HG03135 (cell line): Measurements from ENCODE around the gene UGT1A8.
"Not testable (repeated sequence)": the region's sequence is repeated elsewhere in the genome, so short reads cannot be mapped to it uniquely, and the experiment has no call there.

Experiments used
- ATAC-seq: cut with Tn5 transposase; IDR thresholded peaks from one replicate; pipeline ENCODE4 v1.9.1; 2021; ENCODE audit warnings: mild to moderate bottlenecking, moderate library complexity; ENCODE audit not compliant: unreplicated experiment

Gene UGT1A8

DNA sequence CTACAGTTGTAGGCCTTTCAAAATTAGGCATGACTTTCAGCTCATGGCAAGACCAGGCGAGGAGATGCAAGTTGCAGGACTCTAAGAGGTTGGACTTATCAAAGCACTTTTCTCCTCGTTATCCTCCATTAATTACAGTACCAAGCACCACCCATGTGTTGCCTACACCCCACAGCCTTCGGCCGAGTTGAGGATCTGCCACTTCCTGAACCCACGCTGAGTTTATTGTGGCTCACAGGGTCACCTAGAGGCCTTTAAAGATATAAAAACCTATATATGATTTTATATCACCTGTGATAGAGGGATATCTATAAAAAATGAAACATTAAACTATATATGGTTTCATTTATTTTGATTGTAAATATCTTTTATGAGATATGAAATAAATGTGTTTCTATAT, 21.4 kb downstream of the UGT1A8 start:
- ATAC-seq = no peak

- no peak for ATAC-seq
Measured at GRCh38 chr2:233639860-233640259, 22.4 kb downstream of the UGT1A8 start.

DNA sequence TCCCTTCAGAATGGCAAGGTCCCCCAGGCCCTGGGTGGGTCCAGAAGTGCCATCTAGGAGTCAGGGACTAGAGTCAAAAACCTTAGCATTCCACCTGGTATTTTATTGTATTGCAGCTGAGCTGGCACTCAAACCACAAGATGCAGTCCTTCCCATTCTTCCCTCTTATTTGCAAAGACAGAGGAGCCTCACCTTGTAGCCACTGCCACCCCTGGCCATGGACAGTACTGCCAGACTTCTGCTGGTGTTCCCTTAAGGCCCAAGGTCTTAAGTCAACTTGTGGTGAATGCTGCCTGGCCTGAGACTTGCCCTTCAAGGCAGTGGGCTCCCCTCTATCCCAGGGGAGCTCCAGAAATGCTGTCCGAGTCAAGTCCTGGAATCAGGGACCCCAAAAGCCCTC, 25.7 kb downstream of the UGT1A8 start:
- ATAC-seq = no peak

DNA sequence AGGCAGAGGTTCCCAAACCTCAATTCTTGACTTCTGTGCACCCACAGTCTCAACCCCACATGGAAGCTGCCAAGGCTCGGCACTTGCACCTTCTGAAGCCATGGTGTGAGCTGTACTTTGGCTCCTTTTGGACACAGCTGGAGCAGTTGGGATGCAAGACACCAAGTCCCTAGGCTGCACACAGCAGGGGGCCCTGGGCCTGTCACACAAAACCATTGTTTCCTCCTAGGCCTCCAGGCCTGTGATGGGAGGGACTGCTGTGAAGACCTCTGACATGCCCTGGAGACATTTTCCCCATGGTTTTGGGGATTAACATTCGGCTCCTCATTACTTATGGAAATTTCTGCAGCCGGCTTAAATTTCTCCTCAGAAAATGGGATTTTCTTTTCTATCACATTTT, 28.6 kb downstream of the UGT1A8 start:
- not testable (repeated sequence) for ATAC-seq

DNA sequence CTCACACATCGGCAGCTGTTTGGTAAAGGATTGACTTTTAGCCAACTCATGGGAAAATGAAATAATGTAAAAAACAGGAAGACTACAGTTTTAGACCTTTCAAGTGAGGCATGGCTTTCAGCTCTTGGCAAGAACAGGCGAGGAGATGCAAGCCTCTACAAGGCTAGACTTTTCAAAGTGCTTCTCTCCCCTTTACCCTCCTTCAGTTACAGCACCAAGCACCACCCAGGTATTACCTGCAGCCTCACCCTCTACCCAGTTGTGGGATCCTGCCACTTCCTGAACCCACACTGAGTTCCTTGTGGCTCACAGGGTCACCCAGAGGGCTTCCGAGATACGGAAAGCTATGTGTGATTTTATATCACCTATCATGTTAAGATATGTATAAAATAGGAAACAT, 33.5 kb downstream of the UGT1A8 start:
- no peak for ATAC-seq

- no peak for ATAC-seq
Measured at GRCh38 chr2:233651430-233651829, 34.0 kb downstream of the UGT1A8 start.

- ATAC-seq = no peak
Measured at GRCh38 chr2:233654501-233654900, 37.1 kb downstream of the UGT1A8 start.

- ATAC-seq = no peak
Measured at GRCh38 chr2:233655043-233655442, 37.6 kb downstream of the UGT1A8 start.

- not testable (repeated sequence) for ATAC-seq
Measured at GRCh38 chr2:233655943-233656342, 38.5 kb downstream of the UGT1A8 start.

DNA sequence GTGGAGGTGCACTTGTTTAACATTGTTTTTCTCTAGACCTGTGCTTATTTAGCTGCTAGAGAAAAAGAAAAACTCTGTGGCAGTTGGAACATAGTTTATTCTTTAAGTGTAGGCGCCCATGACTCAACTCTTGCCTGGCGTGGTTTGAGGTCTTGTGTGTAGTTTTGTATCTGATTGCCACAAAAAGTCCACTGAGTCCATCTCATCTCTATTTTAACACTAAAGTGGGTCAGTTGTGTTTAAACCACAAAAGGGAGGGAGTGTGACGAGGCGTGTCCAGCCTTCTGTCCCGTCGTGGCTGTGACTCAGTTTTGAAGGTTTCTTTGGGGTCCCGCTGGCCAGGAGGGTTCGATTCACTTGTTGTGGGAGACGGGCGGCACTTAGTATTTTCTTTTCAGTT, 39.0 kb downstream of the UGT1A8 start:
- no peak for ATAC-seq

- ATAC-seq = no peak
Measured at GRCh38 chr2:233658610-233659009, 41.2 kb downstream of the UGT1A8 start.

DNA sequence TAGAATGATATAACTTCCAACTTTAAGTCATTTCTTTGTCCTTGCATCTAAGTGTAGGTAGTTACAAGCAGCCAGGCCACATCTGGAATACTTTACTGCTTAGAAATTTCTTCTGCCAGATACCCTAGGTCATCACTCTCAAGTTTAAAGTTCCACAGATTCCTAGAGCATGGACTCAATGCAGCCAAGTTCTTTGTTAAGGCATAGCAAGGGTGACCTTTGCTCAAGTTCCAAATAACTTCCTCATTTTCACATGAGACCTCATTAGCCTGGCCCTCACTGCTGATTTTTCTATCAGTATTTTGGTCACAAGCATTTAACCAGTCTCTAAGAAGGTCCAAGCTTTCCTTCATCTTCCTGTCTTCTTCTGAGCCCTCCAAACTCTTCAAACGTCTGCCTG, 46.5 kb downstream of the UGT1A8 start:
- ATAC-seq = no peak

- ATAC-seq = no peak
Measured at GRCh38 chr2:233668605-233669260, 51.3 kb downstream of the UGT1A8 start.

GRCh38 chr2:233671290-233672161, 54.1 kb downstream of the UGT1A8 start, which contains the start of gene UGT1A9:
Gene UGT1A9 (plus strand): TSS chr2:233671898. CDS start chr2:233671935, 37 bp downstream.
- no peak for ATAC-seq

- no peak for ATAC-seq
Measured at GRCh38 chr2:233672886-233673285, 55.5 kb downstream of the UGT1A8 start.

GRCh38 chr2:233673896-233674295, 56.5 kb downstream of the UGT1A8 start:
- no peak for ATAC-seq

- ATAC-seq = no peak
Measured at GRCh38 chr2:233674314-233674713, 56.9 kb downstream of the UGT1A8 start.

- ATAC-seq = no peak
Measured at GRCh38 chr2:233674995-233675394, 57.6 kb downstream of the UGT1A8 start.

DNA sequence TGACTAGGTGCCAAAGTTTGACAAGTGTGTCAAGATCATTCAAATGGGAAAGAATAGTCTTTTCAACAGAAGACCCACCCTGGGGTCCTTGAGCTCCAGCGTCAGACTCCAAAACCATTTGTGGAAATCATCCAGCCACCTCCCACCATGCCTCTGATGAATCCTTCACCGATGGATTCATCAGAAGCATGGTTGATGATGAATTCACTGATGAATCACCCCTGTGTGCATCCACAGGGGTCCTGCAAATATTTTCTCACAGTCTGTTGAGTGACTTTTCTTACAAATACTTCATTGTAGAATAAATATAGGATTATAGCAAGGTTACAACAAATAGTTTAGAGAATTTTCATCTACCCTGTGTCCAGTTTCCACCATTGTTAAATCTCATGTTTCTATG, 58.6 kb downstream of the UGT1A8 start:
- ATAC-seq = no peak

- ATAC-seq = no peak
Measured at GRCh38 chr2:233679196-233679595, 61.8 kb downstream of the UGT1A8 start.

DNA sequence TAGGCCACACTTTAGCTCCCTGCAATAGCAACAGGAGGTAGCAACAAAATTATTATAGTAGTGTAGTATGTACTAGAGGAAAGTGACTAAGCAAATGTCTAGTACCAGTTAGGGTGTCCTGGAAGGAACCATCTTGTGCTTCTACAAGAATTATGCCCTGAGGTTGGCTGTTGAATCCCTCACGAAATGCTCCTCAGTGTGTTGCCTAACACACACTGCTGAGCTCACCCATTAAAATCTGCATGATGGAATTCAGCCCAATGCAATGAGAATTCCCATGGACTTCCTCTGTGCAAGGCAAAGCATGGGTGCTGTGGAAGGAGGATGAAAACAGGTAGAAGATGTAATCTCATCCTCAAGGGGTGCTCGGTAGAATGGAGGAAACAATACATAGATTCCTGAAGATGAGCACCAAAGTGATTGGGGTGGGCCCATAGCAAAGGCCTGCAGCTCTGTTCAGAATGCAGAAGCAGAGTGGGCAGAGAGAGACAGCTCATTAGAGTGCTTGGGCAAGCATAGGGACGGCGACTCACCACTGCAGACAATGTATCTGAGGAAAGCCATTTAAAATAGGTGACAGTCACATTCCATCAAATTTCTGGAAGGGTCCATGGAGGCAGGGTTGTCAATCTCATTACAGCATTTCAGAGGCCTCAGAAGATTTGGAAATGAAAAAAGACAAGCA, 63.1 kb downstream of the UGT1A8 start:
- no peak for ATAC-seq
